ENCODE measurements around the gene KRT74.

KRT74 gene

GRCh38 chr12:52518574-52519386 lies 54.9 kb downstream of the KRT74 start:
- no peak for DNase-seq

GRCh38 chr12:52517888-52518287 lies 55.8 kb downstream of the KRT74 start:
- DNase-seq, result no peak

- no peak for DNase-seq
Measured at GRCh38 chr12:52517005-52517835, 56.4 kb downstream of the KRT74 start.

DNA sequence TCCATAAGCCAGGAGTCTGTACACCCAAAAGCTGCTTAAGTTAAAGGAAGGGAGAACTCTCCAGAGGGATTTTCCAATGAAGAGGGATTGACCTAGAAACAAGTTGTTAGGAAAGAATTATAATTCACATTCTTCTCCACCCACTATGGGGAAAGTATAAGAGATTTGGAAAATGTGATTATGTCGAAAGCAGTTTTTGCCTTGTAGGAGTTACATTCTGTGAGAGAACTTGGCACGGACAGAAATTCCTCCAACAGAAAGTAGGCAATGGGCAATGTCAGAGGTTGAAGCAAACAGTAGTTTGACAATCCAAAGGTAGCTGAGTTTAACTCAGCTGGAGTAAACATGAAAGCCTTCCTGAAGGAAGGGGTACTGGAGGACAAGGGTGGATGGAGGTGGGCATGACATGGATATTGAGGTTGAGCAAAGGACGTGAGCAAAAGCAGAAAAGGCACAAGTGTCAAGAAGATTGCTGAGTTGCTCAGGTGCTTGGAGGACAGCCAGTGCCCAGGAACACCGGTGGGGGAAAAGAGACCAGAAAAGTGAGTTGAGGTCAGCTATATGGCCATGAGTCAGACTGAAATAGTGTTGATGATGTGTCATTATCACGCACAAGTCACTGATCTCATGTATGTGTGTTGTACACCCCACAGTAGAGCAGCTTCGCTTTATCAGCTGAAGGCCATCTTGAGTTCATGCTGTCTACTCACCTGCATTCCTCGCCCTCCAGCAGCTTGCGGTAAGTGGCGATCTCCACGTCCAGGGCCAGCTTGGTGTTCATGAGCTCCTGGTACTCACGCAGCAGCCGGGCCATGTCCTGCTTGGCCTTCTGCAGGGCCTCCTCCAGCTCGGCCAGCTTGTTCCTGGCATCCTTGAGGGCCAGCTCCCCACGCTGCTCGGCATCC lies 57.5 kb downstream of the KRT74 start:
- no peak for DNase-seq

Measured in EL (cell line).